Measurements from ENCODE around the gene ARHGAP44. TPM values are rescaled to one million over a fixed set of nuclear protein-coding genes. Genes with fewer than 3 reads are reported as not detected.

ARHGAP44 gene
- total RNA-seq, 3 donors from 2014 or later: 34.4 to 92.3 (median 52.0) TPM

DNA sequence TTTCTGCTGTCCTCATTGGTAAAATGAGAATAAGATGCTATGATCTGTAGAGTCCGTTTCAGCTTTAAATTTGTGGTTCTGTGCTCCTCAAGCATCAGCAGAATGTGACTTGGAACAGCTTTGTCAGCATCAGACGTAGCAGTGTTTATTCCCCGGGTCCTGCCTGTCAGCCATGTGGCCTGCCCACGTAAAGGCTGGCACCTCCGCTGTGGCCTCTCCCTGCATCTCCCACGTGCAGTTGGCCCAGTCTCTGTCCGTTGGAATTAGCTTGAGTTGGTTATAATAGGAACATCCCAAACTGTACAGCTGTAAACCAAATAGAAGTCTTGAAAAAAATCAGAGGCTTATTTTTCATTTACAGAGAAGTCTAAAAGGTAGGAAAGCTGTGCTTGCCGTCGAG, 61.7 kb downstream of the ARHGAP44 start:
- no peak for ATAC-seq

DNA sequence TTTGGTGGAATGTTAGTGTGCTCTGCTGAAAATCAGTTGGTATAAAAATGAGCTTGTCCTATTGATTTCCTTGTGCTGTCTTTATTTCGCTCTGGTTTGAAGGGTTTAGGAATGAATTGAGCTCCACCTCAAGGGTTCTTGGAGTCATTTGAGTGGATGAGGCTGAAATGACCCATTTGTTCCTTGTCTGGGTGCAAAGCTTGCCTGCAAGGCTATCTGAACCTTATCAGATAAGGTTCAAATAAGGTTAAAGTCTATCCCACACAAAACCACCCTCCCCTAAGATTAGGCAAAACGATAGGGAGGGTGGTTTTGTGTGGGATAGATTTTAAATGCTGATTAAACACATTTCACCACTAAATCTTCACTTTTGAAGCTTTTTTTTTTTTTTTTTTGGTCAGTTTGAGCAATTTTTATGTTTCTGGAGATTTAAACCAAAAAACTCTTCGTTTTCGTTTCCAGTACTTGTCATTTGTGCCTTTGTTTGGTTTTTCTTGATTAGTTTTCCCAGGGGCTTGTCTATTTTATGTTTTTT, 62.7 kb downstream of the ARHGAP44 start:
- intact Hi-C loops (cut with DNase I, micrococcal nuclease): no loop called here
- TF ChIP-seq, protein P1, sequence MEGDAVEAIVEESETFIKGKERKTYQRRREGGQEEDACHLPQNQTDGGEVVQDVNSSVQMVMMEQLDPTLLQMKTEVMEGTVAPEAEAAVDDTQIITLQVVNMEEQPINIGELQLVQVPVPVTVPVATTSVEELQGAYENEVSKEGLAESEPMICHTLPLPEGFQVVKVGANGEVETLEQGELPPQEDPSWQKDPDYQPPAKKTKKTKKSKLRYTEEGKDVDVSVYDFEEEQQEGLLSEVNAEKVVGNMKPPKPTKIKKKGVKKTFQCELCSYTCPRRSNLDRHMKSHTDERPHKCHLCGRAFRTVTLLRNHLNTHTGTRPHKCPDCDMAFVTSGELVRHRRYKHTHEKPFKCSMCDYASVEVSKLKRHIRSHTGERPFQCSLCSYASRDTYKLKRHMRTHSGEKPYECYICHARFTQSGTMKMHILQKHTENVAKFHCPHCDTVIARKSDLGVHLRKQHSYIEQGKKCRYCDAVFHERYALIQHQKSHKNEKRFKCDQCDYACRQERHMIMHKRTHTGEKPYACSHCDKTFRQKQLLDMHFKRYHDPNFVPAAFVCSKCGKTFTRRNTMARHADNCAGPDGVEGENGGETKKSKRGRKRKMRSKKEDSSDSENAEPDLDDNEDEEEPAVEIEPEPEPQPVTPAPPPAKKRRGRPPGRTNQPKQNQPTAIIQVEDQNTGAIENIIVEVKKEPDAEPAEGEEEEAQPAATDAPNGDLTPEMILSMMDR (IDR thresholded peaks at IDR 0.05): no peak
- no peak overlapping the region for H3K4me3 ChIP-seq
- H3K4me1 ChIP-seq (ENCODE audit: low read depth): peaks cover 6% of the 10 kb centered on the region
- H3K36me3 ChIP-seq (ENCODE audit: low read depth): no peaks in the 10 kb centered on the region
- DNase-seq (no peak), ATAC-seq (peak; percentile 81)
- H3K9me3 ChIP-seq: no peaks in the 10 kb centered on the region

More for the DNA sequence above, 61.7 kb downstream of the ARHGAP44 start:
- no peaks in the 10 kb centered on the region for H3K9me3 ChIP-seq
- intact Hi-C loops (cut with DNase I, micrococcal nuclease): no loop called here
- H3K4me3 ChIP-seq: no peak overlapping the region
- TF ChIP-seq, protein P1 (IDR thresholded peaks at IDR 0.05): no peak
- H3K36me3 ChIP-seq (ENCODE audit: low read depth): no peaks in the 10 kb centered on the region
- no peak for DNase-seq
- peaks cover 6% of the 10 kb centered on the region for H3K4me1 ChIP-seq (ENCODE audit: low read depth)

DNA sequence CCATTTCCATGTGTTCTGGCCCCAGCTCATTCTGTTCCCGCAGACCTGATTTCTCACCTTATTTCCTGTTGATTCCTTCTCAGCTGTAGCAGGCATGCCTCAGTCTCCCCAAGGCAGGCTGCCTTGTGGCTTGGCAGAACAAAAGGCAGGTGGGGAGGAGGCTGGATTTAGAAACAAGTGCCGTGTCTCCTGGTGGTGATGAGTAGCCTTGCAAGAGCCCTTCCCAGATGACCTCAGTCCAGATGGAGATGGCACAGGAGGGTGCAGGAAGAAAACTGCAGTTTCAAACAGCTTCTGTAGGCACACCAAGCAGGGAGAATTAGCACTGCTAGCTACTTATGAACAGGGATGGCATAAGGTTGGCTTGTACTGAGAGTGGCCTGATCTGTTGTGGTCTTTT, 64.6 kb downstream of the ARHGAP44 start:
- DNase-seq (no peak), ATAC-seq (peak; percentile 33)
- no peak overlapping the region for H3K4me3 ChIP-seq
- no peaks in the 10 kb centered on the region for H3K36me3 ChIP-seq (ENCODE audit: low read depth)
- intact Hi-C loops (cut with DNase I, micrococcal nuclease): no loop called here
- H3K9me3 ChIP-seq: no peaks in the 10 kb centered on the region
- TF ChIP-seq, protein P1 (IDR thresholded peaks at IDR 0.05): no peak
- peaks cover 6% of the 10 kb centered on the region for H3K4me1 ChIP-seq (ENCODE audit: low read depth)

DNA sequence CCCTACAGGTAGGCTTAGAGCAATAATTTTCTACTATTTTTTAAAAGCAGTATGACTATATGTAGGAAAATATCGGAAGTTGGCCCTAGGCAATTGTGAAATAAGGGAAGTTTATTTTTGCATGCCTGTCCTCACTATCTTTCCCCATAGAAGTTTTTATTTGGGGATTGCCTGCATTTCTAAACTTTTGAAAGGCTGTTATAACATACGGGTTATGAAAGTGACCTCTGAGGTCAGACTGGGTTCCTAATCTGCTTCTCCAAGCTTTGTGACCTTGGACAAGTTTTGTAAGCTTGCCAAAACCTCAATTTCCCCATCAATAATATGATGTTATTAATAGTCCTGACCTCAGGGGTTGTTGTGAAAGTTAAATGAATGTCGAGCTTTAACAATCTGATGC, 67.1 kb downstream of the ARHGAP44 start:
- intact Hi-C loops (cut with DNase I, micrococcal nuclease): no loop called here
- DNase-seq (no peak), ATAC-seq (no peak)
- H3K4me3 ChIP-seq: no peak overlapping the region
- TF ChIP-seq, protein P1 (IDR thresholded peaks at IDR 0.05): no peak
- no peaks in the 10 kb centered on the region for H3K36me3 ChIP-seq (ENCODE audit: low read depth)
- H3K4me1 ChIP-seq (ENCODE audit: low read depth): peaks cover 6% of the 10 kb centered on the region
- no peaks in the 10 kb centered on the region for H3K9me3 ChIP-seq

DNA sequence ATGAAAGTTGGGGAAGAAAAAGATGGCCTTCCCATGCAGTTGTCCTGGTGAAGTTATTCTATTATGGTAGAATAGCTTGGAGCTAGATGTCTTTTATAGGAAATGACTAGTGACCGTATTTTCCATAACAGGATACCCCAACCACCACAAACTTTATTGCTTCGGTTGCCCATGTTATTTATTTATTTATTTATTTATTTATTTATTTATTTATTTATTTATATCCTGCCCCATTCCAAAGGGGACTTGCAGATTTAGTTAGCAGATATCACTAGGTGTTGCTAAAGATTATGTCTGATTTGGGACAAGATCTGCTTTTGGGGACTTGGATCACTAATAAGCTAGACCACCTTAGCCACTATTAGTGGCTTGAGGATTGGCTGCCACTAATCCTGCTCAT, 68.3 kb downstream of the ARHGAP44 start:
- TF ChIP-seq, protein P1 (IDR thresholded peaks at IDR 0.05): no peak
- no peak for DNase-seq
- intact Hi-C loops (cut with DNase I, micrococcal nuclease): no loop called here
- Histone ChIP-seq H3K4me1 (ENCODE audit: low read depth) (no peaks in the 10 kb centered on the region), H3K4me3 (no peak overlapping the region), H3K9me3 (no peaks in the 10 kb centered on the region), H3K36me3 (ENCODE audit: low read depth) (no peaks in the 10 kb centered on the region)
- no peak for ATAC-seq

DNA sequence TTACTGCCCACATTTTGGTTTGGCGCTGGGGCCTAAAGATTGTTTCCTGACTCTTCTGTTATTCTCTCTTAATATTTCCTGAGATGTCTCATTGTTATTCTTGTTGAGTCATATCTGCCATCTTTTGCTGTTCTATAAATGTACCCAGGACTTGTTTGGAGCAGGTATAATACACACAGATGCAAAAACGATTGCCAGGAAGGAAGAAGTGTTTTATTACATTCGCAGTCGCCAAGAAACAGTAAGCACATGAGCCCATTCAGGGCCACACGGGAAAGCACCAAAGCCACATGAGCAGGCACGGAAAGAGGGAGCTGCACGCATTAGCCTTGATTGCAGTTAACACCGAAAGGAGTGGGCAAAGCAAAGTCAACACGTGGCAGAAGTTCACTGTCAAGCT, 70.2 kb downstream of the ARHGAP44 start:
- Histone ChIP-seq H3K4me3 (no peak overlapping the region), H3K9me3 (no peaks in the 10 kb centered on the region), H3K36me3 (ENCODE audit: low read depth) (no peaks in the 10 kb centered on the region), H3K4me1 (ENCODE audit: low read depth) (no peaks in the 10 kb centered on the region)
- DNase-seq: peak in 1 of 3 donors; percentile 17
- TF ChIP-seq, protein P1 (IDR thresholded peaks at IDR 0.05): no peak
- intact Hi-C loops (cut with DNase I, micrococcal nuclease): no loop called here
- peak; percentile 61 for ATAC-seq
